Mucosa of descending colon (tissue), 3 donors: Measurements from ENCODE around the gene RNF39. TPM values are rescaled to one million over a fixed set of nuclear protein-coding genes. Genes with fewer than 3 reads are reported as not detected.

Experiments used
- ATAC-seq: fragments of 200-7000 bp; cut with Tn5 transposase; one replicate; pipeline ENCODE4 v1.9.1; 2020; ENCODE audit warnings: mild to moderate bottlenecking, moderate library complexity
- DNase-seq, 3 donors: peaks; one replicate each; pipeline ENCODE4 v3.0.0-alpha.2; 2020
- H3K36me3 ChIP-seq: fragments of 200-600 bp; one replicate; pipeline ENCODE4 v1.8.0; 2021; ENCODE audit warnings: low read depth, mild to moderate bottlenecking
- H3K4me1 ChIP-seq: fragments of 200-600 bp; one replicate; pipeline ENCODE4 v1.8.0; 2021; ENCODE audit warnings: low read depth, mild to moderate bottlenecking
- H3K4me3 ChIP-seq: fragments of 200-600 bp; one replicate; pipeline ENCODE4 v1.8.0; 2021; ENCODE audit warnings: mild to moderate bottlenecking
- H3K9me3 ChIP-seq: fragments of 200-600 bp; one replicate; pipeline ENCODE4 v1.8.0; 2021; ENCODE audit warnings: mild to moderate bottlenecking
- intact Hi-C, 2 donors: fragments of 100-400 bp; cut with DNase I in 1 of 2; cut with micrococcal nuclease in 1 of 2; formaldehyde crosslinking; loops; one replicate each; pipeline versions ENCODE4 v1.11.0 to v1.11.1; 2022; cut with DNase I, micrococcal nuclease
- total RNA-seq, 3 donors: library from RNA; stranded (reverse); fragmentation: NEBNext Ultra II Directional in 2 of 3; extraction: Animal tissue kit (Norgen Biotek cat#: 25700) in 2 of 3; gene quantifications; one replicate each; pipeline versions ENCODE4 v1.2.1 to v1.2.4, GENCODE V29; 2021 to 2023
- TF ChIP-seq, protein P1 (sequence below): fragments of 200-600 bp; IDR thresholded peaks from one replicate; pipeline ENCODE4 v1.8.0; 2022; ENCODE audit warnings: antibody characterized with exemption, mild to moderate bottlenecking
- donor health status: DM: no; HTN: no; CAD: no; lungs with moderate emphysema.
- donor health status: DM: no; HTN: no; CAD: no.
- donor health status: DM: no; HTN: yes; CAD: no.

The RNF39 gene
- total RNA-seq, 3 donors from 2014 or later, result 0.87 to 2.5 TPM; not detected in 1

DNA sequence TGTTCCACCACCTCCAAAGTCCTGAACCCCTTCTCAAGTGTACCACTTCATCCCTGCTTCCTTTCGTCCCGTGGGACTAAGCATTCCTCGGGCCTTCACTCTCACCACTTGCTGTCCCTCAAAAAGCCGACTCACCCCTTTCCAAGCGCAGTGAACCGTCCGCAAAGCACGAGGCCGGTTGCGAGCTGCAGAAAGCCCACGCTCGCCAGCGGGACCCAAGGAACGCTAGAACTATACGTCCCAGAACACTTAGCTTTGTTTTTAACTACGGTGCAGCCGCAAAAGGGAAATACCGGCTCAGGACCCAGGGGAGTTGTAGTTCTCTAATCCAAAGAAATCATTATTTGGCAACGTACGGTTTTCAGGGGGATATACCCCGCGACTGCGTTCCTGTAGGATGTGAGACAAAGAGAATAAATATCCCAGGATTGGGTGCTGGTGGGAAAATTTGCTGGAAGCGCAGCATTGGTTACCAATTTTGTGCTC, 14.9 kb downstream of the RNF39 start:
- intact Hi-C loops, result no loop called here
- TF ChIP-seq, protein P1, sequence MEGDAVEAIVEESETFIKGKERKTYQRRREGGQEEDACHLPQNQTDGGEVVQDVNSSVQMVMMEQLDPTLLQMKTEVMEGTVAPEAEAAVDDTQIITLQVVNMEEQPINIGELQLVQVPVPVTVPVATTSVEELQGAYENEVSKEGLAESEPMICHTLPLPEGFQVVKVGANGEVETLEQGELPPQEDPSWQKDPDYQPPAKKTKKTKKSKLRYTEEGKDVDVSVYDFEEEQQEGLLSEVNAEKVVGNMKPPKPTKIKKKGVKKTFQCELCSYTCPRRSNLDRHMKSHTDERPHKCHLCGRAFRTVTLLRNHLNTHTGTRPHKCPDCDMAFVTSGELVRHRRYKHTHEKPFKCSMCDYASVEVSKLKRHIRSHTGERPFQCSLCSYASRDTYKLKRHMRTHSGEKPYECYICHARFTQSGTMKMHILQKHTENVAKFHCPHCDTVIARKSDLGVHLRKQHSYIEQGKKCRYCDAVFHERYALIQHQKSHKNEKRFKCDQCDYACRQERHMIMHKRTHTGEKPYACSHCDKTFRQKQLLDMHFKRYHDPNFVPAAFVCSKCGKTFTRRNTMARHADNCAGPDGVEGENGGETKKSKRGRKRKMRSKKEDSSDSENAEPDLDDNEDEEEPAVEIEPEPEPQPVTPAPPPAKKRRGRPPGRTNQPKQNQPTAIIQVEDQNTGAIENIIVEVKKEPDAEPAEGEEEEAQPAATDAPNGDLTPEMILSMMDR, result no peak
- no peaks in the 10 kb centered on the region for H3K36me3 ChIP-seq
- no peaks in the 10 kb centered on the region for H3K9me3 ChIP-seq
- peak in 2 of 3 donors; percentile 54 to 58 for DNase-seq
- peaks cover 12% of the 10 kb centered on the region for H3K4me1 ChIP-seq
- H3K4me3 ChIP-seq, result peak overlapping the region; percentile 48
- peak; percentile 10 for ATAC-seq

DNA sequence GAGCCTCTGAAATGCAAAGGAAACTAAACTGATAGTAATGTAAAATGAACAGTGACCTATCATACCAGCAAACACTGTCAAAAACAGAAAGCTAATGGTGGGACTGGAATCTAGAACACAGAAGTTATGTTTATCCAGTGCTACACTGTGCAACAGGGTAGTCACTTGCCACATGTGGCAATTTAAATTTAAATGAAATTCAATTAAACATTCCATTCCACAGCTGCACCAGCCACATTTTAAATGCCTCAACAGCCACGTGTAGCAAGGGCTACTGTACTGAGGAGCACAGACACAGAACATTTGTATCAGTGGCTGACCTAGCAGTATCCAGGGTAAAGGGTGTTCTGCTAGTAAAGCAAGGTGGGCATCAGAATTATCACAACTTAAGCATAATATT, 20.1 kb downstream of the RNF39 start:
- TF ChIP-seq, protein P1, result no peak
- intact Hi-C loops, result no loop called here
- no peak overlapping the region for H3K4me3 ChIP-seq
- H3K4me1 ChIP-seq, result no peaks in the 10 kb centered on the region
- ATAC-seq, result no peak
- H3K36me3 ChIP-seq, result no peaks in the 10 kb centered on the region
- DNase-seq, result no peak
- no peaks in the 10 kb centered on the region for H3K9me3 ChIP-seq

DNA sequence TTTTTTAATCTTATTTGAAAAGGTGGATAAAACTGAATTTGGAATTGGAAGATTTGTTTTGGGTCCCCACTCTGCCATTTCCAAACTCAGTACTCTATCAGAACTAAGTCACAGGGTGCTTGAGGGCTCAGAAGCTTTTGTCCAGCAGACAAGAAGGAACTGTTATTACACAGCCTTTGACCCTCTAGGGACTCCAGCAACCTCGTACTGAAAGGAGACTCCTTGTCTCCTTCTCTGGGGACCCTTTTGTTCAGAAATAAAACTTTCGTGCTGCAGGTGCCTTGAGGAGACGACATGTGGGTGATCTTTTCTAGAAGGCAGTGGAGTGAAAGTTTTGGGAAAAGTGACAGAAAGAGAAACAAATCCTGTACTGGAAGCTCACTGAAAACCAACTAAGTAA, 21.9 kb downstream of the RNF39 start:
- ATAC-seq, result no peak
- Histone ChIP-seq H3K4me3 (no peak overlapping the region), H3K9me3 (no peaks in the 10 kb centered on the region), H3K36me3 (no peaks in the 10 kb centered on the region), H3K4me1 (no peaks in the 10 kb centered on the region)
- DNase-seq, result no peak
- TF ChIP-seq, protein P1, result no peak
- intact Hi-C loops, result no loop called here

DNA sequence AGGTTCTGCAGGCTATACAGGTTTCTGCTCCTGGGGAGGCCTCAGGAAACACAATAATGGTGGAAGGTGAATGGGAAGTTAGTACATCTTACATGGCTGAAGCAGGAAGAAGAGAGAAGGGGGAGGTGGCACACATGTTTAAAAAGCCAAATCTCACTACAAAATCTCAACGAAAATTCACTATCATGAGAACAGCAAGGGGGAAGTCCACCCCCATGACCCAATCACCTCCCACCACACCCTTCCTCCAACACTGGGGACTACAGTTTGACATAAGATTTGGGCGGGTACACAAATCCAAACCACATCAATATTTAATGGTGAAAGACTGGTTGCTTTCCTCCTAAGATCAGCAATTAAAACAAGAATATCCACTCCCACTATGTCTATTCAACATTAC, 28.3 kb downstream of the RNF39 start:
- DNase-seq (no peak), ATAC-seq (no peak)
- intact Hi-C loops, result no loop called here
- Histone ChIP-seq H3K4me3 (no peak overlapping the region), H3K36me3 (no peaks in the 10 kb centered on the region), H3K4me1 (no peaks in the 10 kb centered on the region), H3K9me3 (no peaks in the 10 kb centered on the region)
- TF ChIP-seq, protein P1, result no peak

DNA sequence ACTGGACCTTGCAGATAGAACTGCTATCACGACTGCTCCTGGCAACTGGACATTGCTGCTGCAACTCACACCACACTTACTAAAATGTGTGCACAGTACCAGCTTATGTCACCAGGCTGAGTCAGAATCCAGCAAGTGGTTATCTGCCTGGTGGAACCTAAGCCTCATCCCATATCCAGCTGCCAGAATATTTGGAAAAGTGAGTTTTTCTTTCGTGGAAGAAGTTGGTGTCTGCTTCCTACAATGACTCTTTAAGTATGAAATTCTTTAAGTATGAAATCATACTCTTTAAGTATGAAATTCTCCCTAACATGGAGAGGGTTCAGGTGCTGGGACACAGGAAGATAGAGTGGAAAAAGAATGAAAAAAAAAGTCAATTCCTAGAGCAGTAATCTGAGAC, 30.9 kb downstream of the RNF39 start:
- TF ChIP-seq, protein P1, result no peak
- no peak for DNase-seq
- ATAC-seq, result no peak
- no peaks in the 10 kb centered on the region for H3K36me3 ChIP-seq
- H3K4me1 ChIP-seq, result no peaks in the 10 kb centered on the region
- intact Hi-C loops, result no loop called here
- H3K9me3 ChIP-seq, result no peaks in the 10 kb centered on the region
- no peak overlapping the region for H3K4me3 ChIP-seq

DNA sequence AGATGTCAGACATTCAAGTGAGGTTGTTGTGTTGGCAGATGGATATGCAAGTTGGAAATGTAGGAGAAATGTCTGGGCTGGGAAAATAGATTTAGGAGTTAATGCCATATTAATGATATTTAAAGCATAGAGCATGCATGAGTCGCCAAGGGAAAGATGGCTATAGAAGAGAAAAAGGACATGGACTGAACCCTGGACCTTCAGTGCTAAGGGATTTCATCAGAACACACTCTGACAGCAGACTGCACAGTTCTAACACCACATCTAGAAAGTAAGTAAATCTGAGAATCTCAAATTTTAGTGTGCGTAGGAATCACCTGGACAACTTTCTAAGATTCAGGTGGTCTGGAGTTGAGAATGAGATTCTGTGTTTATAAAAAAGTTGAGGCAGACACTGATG, 31.8 kb downstream of the RNF39 start:
- intact Hi-C loops, result no loop called here
- no peaks in the 10 kb centered on the region for H3K9me3 ChIP-seq
- no peaks in the 10 kb centered on the region for H3K36me3 ChIP-seq
- ATAC-seq (no peak), DNase-seq (no peak)
- TF ChIP-seq, protein P1, result no peak
- H3K4me3 ChIP-seq, result no peak overlapping the region
- H3K4me1 ChIP-seq, result no peaks in the 10 kb centered on the region
